ENCODE data around the gene NBPF8.
"Not testable (repeated sequence)": the region's sequence is repeated elsewhere in the genome, so short reads cannot be mapped to it uniquely, and the experiment has no call there.

NBPF8 gene

DNA sequence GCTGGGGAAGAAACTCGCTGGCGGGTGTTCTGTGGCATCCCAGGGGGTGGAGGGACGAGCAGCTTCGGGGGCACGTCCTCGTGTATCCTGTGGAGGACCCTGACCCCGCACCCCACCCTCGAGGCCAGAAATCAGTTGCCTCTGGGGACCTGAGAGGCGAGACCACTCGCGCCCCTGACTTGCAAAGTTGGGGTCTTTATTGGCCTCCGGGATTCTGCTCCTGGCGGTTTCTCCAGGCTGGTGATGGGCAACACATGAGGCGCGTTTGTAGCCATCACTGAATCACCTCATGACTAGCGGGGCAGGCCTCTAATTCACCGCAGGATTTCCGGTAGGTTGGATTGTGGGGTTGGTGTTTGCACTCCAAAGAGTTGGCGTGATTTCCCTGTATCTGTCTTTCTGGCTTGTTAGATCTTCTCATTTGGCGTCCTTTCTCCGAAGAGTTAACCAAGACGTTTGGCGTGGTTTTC lies 692 bp downstream of the NBPF8 start:
- not testable (repeated sequence) for H3K27ac ChIP-seq (ENCODE audit: low read depth, low read length)

DNA sequence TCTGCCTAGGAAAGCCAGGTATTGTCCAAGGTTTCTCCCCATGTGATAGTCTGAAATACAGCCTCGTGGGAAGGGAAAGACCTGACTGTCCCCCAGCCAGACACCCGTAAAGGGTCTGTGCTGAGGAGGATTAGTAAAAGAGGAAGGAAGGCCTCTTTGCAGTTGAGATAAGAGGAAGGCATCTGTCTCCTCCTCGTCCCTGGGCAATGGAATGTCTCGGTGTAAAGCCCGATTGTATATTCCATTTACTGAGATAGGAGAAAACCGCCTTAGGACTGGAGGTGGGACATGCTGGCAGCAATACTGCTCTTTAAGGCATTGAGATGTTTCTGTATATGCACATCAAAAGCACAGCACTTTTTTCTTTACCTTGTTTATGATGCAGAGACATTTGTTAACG lies 10.2 kb downstream of the NBPF8 start:
- H3K9me2 ChIP-seq (replicated peaks; ENCODE audit: control insufficient read depth, low read length); H3F3A ChIP-seq (ENCODE audit: control insufficient read depth, insufficient read depth): not testable (repeated sequence)

More for the DNA sequence above, 692 bp downstream of the NBPF8 start:
- not testable (repeated sequence) for H3K79me2 ChIP-seq (ENCODE audit: control insufficient read depth, low read length); H3K9me2 ChIP-seq (replicated peaks; ENCODE audit: control insufficient read depth, low read length); H3K36me3 ChIP-seq (ENCODE audit: control insufficient read depth, low read length); H3F3A ChIP-seq (ENCODE audit: control insufficient read depth, insufficient read depth); H3K27me3 ChIP-seq (ENCODE audit: control insufficient read depth, low read length); H3K4me1 ChIP-seq (ENCODE audit: control insufficient read depth, low read length); H4K20me1 ChIP-seq (ENCODE audit: control insufficient read depth, insufficient read depth, low read depth, low read length); H3K9me3 ChIP-seq (ENCODE audit: control insufficient read depth, insufficient read depth, low read length)
- Histone ChIP-seq H3K4me3 (ENCODE audit: low read length) (peak overlapping the region; percentile 78), H3K4me2 (ENCODE audit: low read length) (peak overlapping the region; percentile 76)

DNA sequence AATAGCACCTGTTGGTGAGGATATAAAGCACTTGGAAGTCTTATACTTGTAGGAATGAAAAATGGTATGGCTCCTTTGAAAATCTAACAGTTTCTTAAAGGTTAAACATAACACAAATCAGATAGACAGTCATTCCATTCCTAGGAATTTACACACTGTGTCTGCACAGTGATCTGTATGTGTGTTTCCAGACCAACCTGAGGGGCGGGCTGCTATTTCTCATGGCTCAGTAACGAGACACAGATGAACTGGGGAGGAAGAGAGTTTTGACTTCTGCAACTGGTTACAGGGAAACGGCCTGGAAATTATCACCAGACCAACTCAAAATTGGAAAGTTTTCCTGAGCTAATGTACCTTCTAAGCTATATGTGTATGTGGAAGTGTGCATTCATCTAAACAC lies 16.8 kb downstream of the NBPF8 start:
- not testable (repeated sequence) for H3K27me3 ChIP-seq (ENCODE audit: control insufficient read depth, low read length); H3K4me2 ChIP-seq (ENCODE audit: low read length); H3K4me1 ChIP-seq (ENCODE audit: control insufficient read depth, low read length); H3K36me3 ChIP-seq (ENCODE audit: control insufficient read depth, low read length); H3K4me3 ChIP-seq (ENCODE audit: low read length); H4K20me1 ChIP-seq (ENCODE audit: control insufficient read depth, insufficient read depth, low read depth, low read length); H3K79me2 ChIP-seq (ENCODE audit: control insufficient read depth, low read length); H3K9me3 ChIP-seq (ENCODE audit: control insufficient read depth, insufficient read depth, low read length); H3K27ac ChIP-seq (ENCODE audit: low read depth, low read length); H3F3A ChIP-seq (ENCODE audit: control insufficient read depth, insufficient read depth); H3K9me2 ChIP-seq (replicated peaks; ENCODE audit: control insufficient read depth, low read length)

More for the DNA sequence above, 10.2 kb downstream of the NBPF8 start:
- H4K20me1 ChIP-seq (ENCODE audit: control insufficient read depth, insufficient read depth, low read depth, low read length); H3K79me2 ChIP-seq (ENCODE audit: control insufficient read depth, low read length); H3K4me2 ChIP-seq (ENCODE audit: low read length); H3K27me3 ChIP-seq (ENCODE audit: control insufficient read depth, low read length); H3K9me3 ChIP-seq (ENCODE audit: control insufficient read depth, insufficient read depth, low read length); H3K36me3 ChIP-seq (ENCODE audit: control insufficient read depth, low read length); H3K4me3 ChIP-seq (ENCODE audit: low read length); H3K4me1 ChIP-seq (ENCODE audit: control insufficient read depth, low read length); H3K27ac ChIP-seq (ENCODE audit: low read depth, low read length): not testable (repeated sequence)

DNA sequence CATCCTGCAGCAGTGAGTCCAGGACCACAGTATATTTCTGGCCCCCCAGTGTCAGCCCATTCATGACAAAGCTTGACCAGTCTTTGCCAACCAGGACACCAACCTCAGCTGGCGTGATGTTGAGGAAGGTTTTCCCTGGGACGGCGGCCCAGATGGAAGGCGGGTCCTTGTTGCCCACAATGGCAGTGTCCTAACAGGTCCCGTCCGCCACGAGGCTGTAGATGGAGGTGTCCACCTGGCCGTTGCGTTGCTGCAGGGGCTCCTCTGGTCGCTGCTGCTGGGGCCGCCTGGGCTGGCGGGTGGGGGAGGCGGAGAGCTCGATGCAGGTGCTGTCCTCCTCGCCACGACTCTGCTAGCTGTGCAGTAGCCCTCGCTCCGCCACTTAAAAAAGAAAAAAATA lies 19.0 kb downstream of the NBPF8 start:
- not testable (repeated sequence) for H3K36me3 ChIP-seq (ENCODE audit: control insufficient read depth, low read length); H3K27ac ChIP-seq (ENCODE audit: low read depth, low read length); H3K4me1 ChIP-seq (ENCODE audit: control insufficient read depth, low read length); H3K27me3 ChIP-seq (ENCODE audit: control insufficient read depth, low read length); H3K79me2 ChIP-seq (ENCODE audit: control insufficient read depth, low read length); H3K9me3 ChIP-seq (ENCODE audit: control insufficient read depth, insufficient read depth, low read length); H4K20me1 ChIP-seq (ENCODE audit: control insufficient read depth, insufficient read depth, low read depth, low read length); H3K4me2 ChIP-seq (ENCODE audit: low read length); H3K9me2 ChIP-seq (replicated peaks; ENCODE audit: control insufficient read depth, low read length); H3K4me3 ChIP-seq (ENCODE audit: low read length); H3F3A ChIP-seq (ENCODE audit: control insufficient read depth, insufficient read depth)

DNA sequence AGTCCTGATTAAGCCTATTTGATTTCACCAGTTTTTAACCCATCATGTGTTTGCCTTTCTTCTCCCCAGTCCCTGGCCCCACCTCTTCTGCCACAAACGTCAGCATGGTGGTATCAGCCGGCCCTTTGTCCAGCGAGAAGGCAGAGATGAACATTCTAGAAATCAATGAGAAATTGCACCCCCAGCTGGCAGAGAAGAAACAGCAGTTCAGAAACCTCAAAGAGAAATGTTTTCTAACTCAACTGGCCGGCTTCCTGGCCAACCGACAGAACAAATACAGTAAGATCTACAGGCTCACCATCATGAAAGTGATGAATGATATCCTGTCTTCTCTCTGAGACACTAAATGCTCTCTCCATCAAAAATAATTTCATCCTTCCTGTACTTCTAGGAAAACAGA lies 34.3 kb downstream of the NBPF8 start:
- not testable (repeated sequence) for H3K9me3 ChIP-seq (ENCODE audit: control insufficient read depth, insufficient read depth, low read length); H3K79me2 ChIP-seq (ENCODE audit: control insufficient read depth, low read length)

More for the DNA sequence above, 34.3 kb downstream of the NBPF8 start:
- not testable (repeated sequence) for H3F3A ChIP-seq (ENCODE audit: control insufficient read depth, insufficient read depth); H3K4me1 ChIP-seq (ENCODE audit: control insufficient read depth, low read length); H3K9me2 ChIP-seq (replicated peaks; ENCODE audit: control insufficient read depth, low read length); H3K4me3 ChIP-seq (ENCODE audit: low read length); H3K27me3 ChIP-seq (ENCODE audit: control insufficient read depth, low read length); H3K27ac ChIP-seq (ENCODE audit: low read depth, low read length); H3K4me2 ChIP-seq (ENCODE audit: low read length); H3K36me3 ChIP-seq (ENCODE audit: control insufficient read depth, low read length); H4K20me1 ChIP-seq (ENCODE audit: control insufficient read depth, insufficient read depth, low read depth, low read length)

All from DOHH2 (cell line).